ENCODE measurements around the gene UBQLN4. TPM values are rescaled to one million over a fixed set of nuclear protein-coding genes. Genes with fewer than 3 reads are reported as not detected.

Gene UBQLN4
- total RNA-seq, 6 donors from 2014 or later = 22.2 to 39.8 (median 24.5) TPM

DNA sequence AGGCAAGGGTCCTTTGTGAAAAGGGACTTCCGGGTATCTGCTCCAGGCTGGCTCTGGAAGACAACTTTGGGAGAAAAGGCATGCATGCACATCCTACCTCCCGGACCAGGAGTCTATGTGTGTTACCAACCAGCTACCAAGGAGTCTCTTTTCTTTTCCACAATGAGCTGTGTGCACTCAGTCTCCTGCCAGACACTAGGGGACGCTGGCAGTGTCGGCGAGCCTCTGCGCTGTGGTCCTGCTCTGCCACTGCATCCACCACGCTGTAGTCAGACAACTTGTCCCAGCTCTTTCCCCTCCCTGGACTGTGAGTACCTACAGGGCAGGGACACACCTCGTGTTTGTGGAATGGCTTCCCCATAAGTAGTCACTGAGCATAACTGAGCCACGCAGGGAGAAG is 27.7 kb downstream of the UBQLN4 start:
- 9 to 12% methylated on average over 9 of the region's 9 CpGs for WGBS, 2 donors
- no peak for TF ChIP-seq POLR2A (IDR thresholded peaks at IDR 0.05)
- TF ChIP-seq EP300 (IDR thresholded peaks at IDR 0.05) = no peak
- TF ChIP-seq, protein P1, sequence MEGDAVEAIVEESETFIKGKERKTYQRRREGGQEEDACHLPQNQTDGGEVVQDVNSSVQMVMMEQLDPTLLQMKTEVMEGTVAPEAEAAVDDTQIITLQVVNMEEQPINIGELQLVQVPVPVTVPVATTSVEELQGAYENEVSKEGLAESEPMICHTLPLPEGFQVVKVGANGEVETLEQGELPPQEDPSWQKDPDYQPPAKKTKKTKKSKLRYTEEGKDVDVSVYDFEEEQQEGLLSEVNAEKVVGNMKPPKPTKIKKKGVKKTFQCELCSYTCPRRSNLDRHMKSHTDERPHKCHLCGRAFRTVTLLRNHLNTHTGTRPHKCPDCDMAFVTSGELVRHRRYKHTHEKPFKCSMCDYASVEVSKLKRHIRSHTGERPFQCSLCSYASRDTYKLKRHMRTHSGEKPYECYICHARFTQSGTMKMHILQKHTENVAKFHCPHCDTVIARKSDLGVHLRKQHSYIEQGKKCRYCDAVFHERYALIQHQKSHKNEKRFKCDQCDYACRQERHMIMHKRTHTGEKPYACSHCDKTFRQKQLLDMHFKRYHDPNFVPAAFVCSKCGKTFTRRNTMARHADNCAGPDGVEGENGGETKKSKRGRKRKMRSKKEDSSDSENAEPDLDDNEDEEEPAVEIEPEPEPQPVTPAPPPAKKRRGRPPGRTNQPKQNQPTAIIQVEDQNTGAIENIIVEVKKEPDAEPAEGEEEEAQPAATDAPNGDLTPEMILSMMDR (IDR thresholded peaks at IDR 0.05) = peak; percentile 25 to 67 (median 39)
- TF ChIP-seq POLR2AphosphoS5 (IDR thresholded peaks at IDR 0.05) = no peak
- no peak overlapping the region for H3K4me3 ChIP-seq
- H3K36me3 ChIP-seq = no peaks in the 10 kb centered on the region
- DNase-seq (peak; percentile 45 to 60), ATAC-seq (ENCODE audit: low FRiP score in 2 of 2) (peak; percentile 52 to 87)
- H3K27me3 ChIP-seq = no peaks in the 10 kb centered on the region
- no peaks in the 10 kb centered on the region for H3K9me3 ChIP-seq
- peaks cover 0 to 12% (median 4%) of the 10 kb centered on the region in 4 donors for H3K4me1 ChIP-seq
- no peak overlapping the region for H3K27ac ChIP-seq

DNA sequence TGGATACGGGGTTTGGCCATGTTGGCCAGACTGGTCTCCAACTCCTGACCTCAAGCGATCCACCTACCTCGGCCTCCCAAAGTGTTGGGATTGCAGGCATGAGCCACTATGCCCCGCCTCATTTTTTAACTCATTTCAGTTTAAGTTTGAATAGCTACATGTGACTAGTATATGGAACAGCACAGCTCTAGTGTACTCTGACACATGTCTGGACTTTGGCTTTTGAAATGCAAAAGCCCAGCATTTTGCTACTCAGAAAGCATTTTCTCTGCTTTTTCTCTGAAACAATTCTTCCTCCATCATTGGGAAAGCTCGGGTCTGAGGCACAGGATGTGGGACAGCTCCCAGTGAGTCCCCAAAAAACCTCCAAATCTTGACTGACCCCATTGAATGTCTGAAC is 28.8 kb downstream of the UBQLN4 start:
- WGBS, 2 donors = 74 to 84% methylated on average over 5 of the region's 5 CpGs
- peaks cover 0 to under 1% (median 0%) of the 10 kb centered on the region in 4 donors for H3K36me3 ChIP-seq
- no peaks in the 10 kb centered on the region for H3K27me3 ChIP-seq
- H3K27ac ChIP-seq = no peak overlapping the region
- no peak for TF ChIP-seq POLR2A (IDR thresholded peaks at IDR 0.05)
- no peak for TF ChIP-seq EP300 (IDR thresholded peaks at IDR 0.05)
- TF ChIP-seq, protein P1 (IDR thresholded peaks at IDR 0.05) = no peak
- no peak for TF ChIP-seq POLR2AphosphoS5 (IDR thresholded peaks at IDR 0.05)
- no peaks in the 10 kb centered on the region for H3K9me3 ChIP-seq
- no peak overlapping the region for H3K4me3 ChIP-seq
- ATAC-seq (ENCODE audit: low FRiP score in 2 of 2) = no peak
- DNase-seq = no peak
- peaks cover 4 to 18% (median 8%) of the 10 kb centered on the region in 4 donors for H3K4me1 ChIP-seq

- 64 to 74% methylated on average over 2 of the region's 2 CpGs for WGBS, 2 donors
- no peak for ATAC-seq (ENCODE audit: low FRiP score in 2 of 2)
- no peak for DNase-seq
Measured at GRCh38 chr1:156021954-156022353, 31.6 kb downstream of the UBQLN4 start.

GRCh38 chr1:156021093-156021428 is 32.5 kb downstream of the UBQLN4 start:
- peak overlapping the region in 3 of 4 donors; percentile 89 to 91 (median 90) for H3K27ac ChIP-seq
- ATAC-seq (ENCODE audit: low FRiP score in 2 of 2) (no peak), DNase-seq (no peak)
- H3K9me3 ChIP-seq = no peaks in the 10 kb centered on the region
- H3K36me3 ChIP-seq = peaks cover 3 to 38% (median 18%) of the 10 kb centered on the region in 4 donors
- H3K27me3 ChIP-seq = no peaks in the 10 kb centered on the region
- peak overlapping the region in 3 of 4 donors; percentile 67 to 97 (median 72) for H3K4me3 ChIP-seq
- 3% methylated on average over 4 of the region's 4 CpGs for WGBS, 2 donors
- peaks cover 12 to 29% (median 19%) of the 10 kb centered on the region in 4 donors for H3K4me1 ChIP-seq
- TF ChIP-seq, protein P1 (IDR thresholded peaks at IDR 0.05) = no peak
- TF ChIP-seq POLR2AphosphoS5 (IDR thresholded peaks at IDR 0.05) (no peak), EP300 (IDR thresholded peaks at IDR 0.05) (no peak), POLR2A (IDR thresholded peaks at IDR 0.05) (no peak)

More at GRCh38 chr1:156021954-156022353, 31.6 kb downstream of the UBQLN4 start:
- Histone ChIP-seq H3K27me3 (no peaks in the 10 kb centered on the region), H3K4me1 (peaks cover 12 to 31% (median 19%) of the 10 kb centered on the region in 4 donors), H3K4me3 (no peak overlapping the region), H3K9me3 (no peaks in the 10 kb centered on the region), H3K36me3 (peaks cover 3 to 29% (median 13%) of the 10 kb centered on the region in 4 donors), H3K27ac (no peak overlapping the region)
- TF ChIP-seq POLR2A (IDR thresholded peaks at IDR 0.05) (no peak), POLR2AphosphoS5 (IDR thresholded peaks at IDR 0.05) (no peak), EP300 (IDR thresholded peaks at IDR 0.05) (no peak)
- TF ChIP-seq, protein P1 (IDR thresholded peaks at IDR 0.05) = no peak
